Testis (tissue), 3 donors: Measurements from ENCODE around the gene COQ5. TPM values are rescaled to one million over a fixed set of nuclear protein-coding genes. Genes with fewer than 3 reads are reported as not detected.

Source experiments
- DNase-seq: peaks from one replicate; pipeline ENCODE4 v3.0.0-alpha.2; 2019
- H3K27ac ChIP-seq, 2 donors: fragments of 200-600 bp; sonication (generic); one replicate each; pipeline ENCODE4 v1.5.1; 2019
- H3K27me3 ChIP-seq: fragments of 200-600 bp; sonication (generic); one replicate; pipeline ENCODE4 v1.5.1; 2019
- H3K36me3 ChIP-seq: fragments of 200-600 bp; sonication (generic); one replicate; pipeline ENCODE4 v1.5.1; 2017; ENCODE audit warnings: low read depth; ENCODE audit errors: missing control alignments
- H3K4me1 ChIP-seq: fragments of 200-600 bp; sonication (generic); one replicate; pipeline ENCODE4 v1.5.1; 2019
- H3K4me3 ChIP-seq, 2 donors: fragments of 200-600 bp; sonication (generic); one replicate each; pipeline ENCODE4 v1.5.1; 2017 to 2019
- H3K9me3 ChIP-seq: fragments of 200-600 bp; sonication (generic); one replicate; pipeline ENCODE4 v1.5.1; 2017
- CTCF ChIP-seq, 3 experiments: fragments of 450-650 bp in 2 of 3; fragments of 200-600 bp in 1 of 3; sonication (generic) in 1 of 3; IDR thresholded peaks; one replicate each; pipeline ENCODE4 v1.5.1; 2016 to 2019; ENCODE audit warnings: antibody characterized with exemption in 3 of 3, mild to moderate bottlenecking in 2 of 3, moderate library complexity in 1 of 3
- POLR2A ChIP-seq: fragments of 450-650 bp; IDR thresholded peaks from one replicate; pipeline ENCODE4 v1.6.1; 2017; ENCODE audit warnings: antibody characterized with exemption, mild to moderate bottlenecking, moderate library complexity
- WGBS, 2 donors: methylation state at CpG; one replicate each; pipeline ENCODE4 v1.1.5; 2018; 5-methylcytosine and 5-hydroxymethylcytosine counted together
- intact Hi-C: fragments of 100-400 bp; cut with DNase I; formaldehyde crosslinking; loops from one replicate; pipeline ENCODE4 v1.15.1; 2023; ENCODE audit warnings: low total_unique reads
- polyA plus RNA-seq: library from polyadenylated mRNA; stranded (reverse); fragments of 350-450 nt; fragmentation: Illumina TruSeq; extraction: RNeasy Lipid Tissue Mini Kit (QIAGEN cat#74804); gene quantifications from one replicate; pipeline ENCODE4 v1.2.3, GENCODE V29; 2014; ENCODE audit warnings: low read depth, low replicate concordance; ENCODE audit not compliant: insufficient read depth
- total RNA-seq, 2 donors: library from RNA; depleted of rRNA; stranded (reverse); fragments of >200 nt; gene quantifications; one replicate each; pipeline ENCODE4 v1.2.3, GENCODE V29; 2016

The COQ5 gene
- total and polyA plus RNA-seq, 3 donors from 2014 or later = 31.3 to 51.0 (median 37.4) TPM

GRCh38 chr12:120498870-120499515, 30.0 kb downstream of the COQ5 start:
- no peak overlapping the region for H3K27ac ChIP-seq
- TF ChIP-seq CTCF (IDR thresholded peaks at IDR 0.05) (no peak), POLR2A (no peak)
- WGBS, 2 donors = 70 to 76% methylated on average over 3 of the region's 3 CpGs
- peaks cover 26% of the 10 kb centered on the region for H3K4me1 ChIP-seq
- DNase-seq = no peak
- H3K27me3 ChIP-seq = no peaks in the 10 kb centered on the region
- H3K9me3 ChIP-seq = no peaks in the 10 kb centered on the region
- H3K4me3 ChIP-seq = no peak overlapping the region
- H3K36me3 ChIP-seq = no peaks in the 10 kb centered on the region
- intact Hi-C loops = no loop called here

GRCh38 chr12:120497524-120498150, 31.3 kb downstream of the COQ5 start:
- 8 to 11% methylated on average over 9 of the region's 9 CpGs for WGBS, 2 donors
- H3K27me3 ChIP-seq = no peaks in the 10 kb centered on the region
- peaks cover 26% of the 10 kb centered on the region for H3K4me1 ChIP-seq
- H3K9me3 ChIP-seq = no peaks in the 10 kb centered on the region
- DNase-seq = no peak
- no peak overlapping the region for H3K27ac ChIP-seq
- TF ChIP-seq CTCF (IDR thresholded peaks at IDR 0.05) (no peak), POLR2A (no peak)
- intact Hi-C loops = no loop called here
- no peaks in the 10 kb centered on the region for H3K36me3 ChIP-seq
- peak overlapping the region; percentile 96 to 100 for H3K4me3 ChIP-seq

- intact Hi-C loops = no loop called here
Observed at GRCh38 chr12:120496413-120497340, 32.3 kb downstream of the COQ5 start.

More at GRCh38 chr12:120496413-120497340, 32.3 kb downstream of the COQ5 start:
- Histone ChIP-seq H3K27me3 (no peaks in the 10 kb centered on the region), H3K4me3 (peak overlapping the region; percentile 96 to 100), H3K9me3 (no peaks in the 10 kb centered on the region), H3K4me1 (peaks cover 27% of the 10 kb centered on the region), H3K36me3 (no peaks in the 10 kb centered on the region), H3K27ac (peak overlapping the region; percentile 94 to 95)
- DNase-seq = peak; percentile 84
- WGBS, 2 donors = 0 to 1% methylated on average over 29 to 46 of the region's 47 CpGs
- TF ChIP-seq POLR2A (no peak), CTCF (IDR thresholded peaks at IDR 0.05) (no peak)
